ENCODE measurements around the gene RAPGEF6. TPM values are rescaled to one million over a fixed set of nuclear protein-coding genes. Genes with fewer than 3 reads are reported as not detected.

RAPGEF6 gene
- total and polyA plus RNA-seq, 9 of the 15 experiments (the other 6 are each of a cell fraction or from before 2014, with no cell fraction given): 2.7 to 23.4 (median 12.7) TPM

DNA sequence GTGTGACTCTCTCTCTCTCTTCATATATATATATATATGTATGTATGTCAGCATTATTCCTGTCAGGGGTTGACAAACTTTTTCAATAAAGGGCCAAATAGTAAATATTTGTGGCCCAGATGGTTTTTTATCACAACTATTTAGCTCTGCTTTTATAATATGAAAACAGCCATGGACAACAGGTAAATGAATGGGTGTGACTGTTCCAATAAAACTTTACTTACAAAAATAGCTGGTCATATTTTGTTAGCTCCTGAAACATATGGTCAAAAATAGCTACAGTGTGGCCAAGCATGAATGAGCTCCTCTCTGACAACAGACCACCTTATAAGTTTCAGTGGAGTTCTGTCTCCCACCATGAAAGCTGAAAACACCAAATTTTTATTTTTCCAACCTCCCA is 21.6 kb downstream of the RAPGEF6 start:
- intact Hi-C loops (cut with micrococcal nuclease): no loop called here
- Histone ChIP-seq H3K9ac (ENCODE audit: insufficient read depth in 1 of 2, low read depth in 2 of 2, low read length in 2 of 2) (no peak overlapping the region), H3K4me2 (ENCODE audit: insufficient read depth, low read length) (no peak overlapping the region), H3K9me1 (ENCODE audit: control insufficient read depth, insufficient read depth, low read length) (no peaks in the 10 kb centered on the region), H3K9me3 (replicated peaks; ENCODE audit: control insufficient read depth, insufficient read depth, low read depth, low read length) (no peaks in the 10 kb centered on the region), H2AFZ (ENCODE audit: low read depth, low read length) (no peak overlapping the region), H3K27ac (ENCODE audit: extremely low read depth, low read depth, low read length) (no peak overlapping the region), H3K4me3 (no peak overlapping the region), H4K20me1 (replicated peaks; ENCODE audit: control insufficient read depth, insufficient read depth, low read length) (peaks cover 12% of the 10 kb centered on the region), H3K4me1 (replicated peaks in 1 of 2; ENCODE audit: control insufficient read depth in 2 of 2, insufficient read depth in 2 of 2, low read length in 2 of 2) (peaks cover 19 to 25% of the 10 kb centered on the region in 2 experiments; a peak in 4 of 5 replicates), H3K27me3 (ENCODE audit: control insufficient read depth in 2 of 2, insufficient read depth in 2 of 2, low read length in 2 of 2) (no peaks in the 10 kb centered on the region), H3K36me3 (ENCODE audit: control insufficient read depth, insufficient read depth, low read length) (peaks cover 3% of the 10 kb centered on the region; the same call in 1 of the 3 replicates), H3K79me2 (ENCODE audit: control insufficient read depth, insufficient read depth, low read length) (peaks cover 99% of the 10 kb centered on the region)
- no TSS peak for BruUV-seq (replicated peaks)
- TF ChIP-seq ZBTB40 (IDR thresholded peaks at IDR 0.05): peak; percentile 67
- TF ChIP-seq ZBTB40 (CRISPR knock-in tag; IDR thresholded peaks at IDR 0.05): no peak
- no peak for TF ChIP-seq ZNF561 (CRISPR knock-in tag; conservative IDR thresholded peaks at IDR 0.05)
- ATAC-seq (no peak), FAIRE-seq (no peak), DNase-seq (ENCODE audit: extremely low read depth in 1 of 4, low spot score in 3 of 4) (no peak)
- ChIA-PET CTCF (ENCODE audit: low intra/inter-chr PET ratio) (no interaction called here), POLR2A (interaction anchor here (1.6 kb wide), 1 partner anchor 13 kb away, joined by 5 read pairs; no protein-coding TSS in a partner anchor)
- in situ Hi-C loops (cut with MboI): no loop called here

Measured in K562 (cell line).